Right atrium auricular region (tissue), 2 donors: ENCODE results near the gene SRSF1. TPM values are rescaled to one million over a fixed set of nuclear protein-coding genes. Genes with fewer than 3 reads are reported as not detected.

Source experiments
- DNase-seq: peaks from one replicate; pipeline ENCODE4 v3.0.0-alpha.2; 2019; ENCODE audit warnings: low spot score
- H3K27ac ChIP-seq, 2 donors: fragments of 200-600 bp; sonication (generic); 1 replicate in 1 of 2; 2 replicates in 1 of 2; pipeline ENCODE4 v1.5.1; 2016 to 2019
- H3K27me3 ChIP-seq, 2 donors: fragments of 200-600 bp; sonication (generic); one replicate each; pipeline versions ENCODE4 v1.5.1 to v1.6.0; 2017 to 2019
- H3K36me3 ChIP-seq: fragments of 200-600 bp; sonication (generic); one replicate; pipeline ENCODE4 v1.5.1; 2016
- H3K4me1 ChIP-seq, 2 donors: fragments of 200-600 bp; sonication (generic); one replicate each; pipeline versions ENCODE4 v1.5.1 to v1.6.0; 2017 to 2019
- H3K4me3 ChIP-seq, 2 donors: fragments of 200-600 bp; sonication (generic); 1 replicate in 1 of 2; 2 replicates in 1 of 2; pipeline ENCODE4 v1.5.1; 2017 to 2019; ENCODE audit warnings: mild to moderate bottlenecking in 1 of 2, moderate library complexity in 1 of 2
- H3K9me3 ChIP-seq, 2 donors: fragments of 200-600 bp; sonication (generic); one replicate each; pipeline ENCODE4 v1.5.1; 2019
- total RNA-seq, 2 donors: library from RNA; depleted of rRNA; stranded (reverse); fragments of >200 nt; gene quantifications; one replicate each; pipeline ENCODE4 v1.1.0, GENCODE V29; 2016
- TF ChIP-seq, protein P1 (sequence below), 2 donors: fragments of 200-600 bp; sonication (generic); IDR thresholded peaks; one replicate each; pipeline ENCODE4 v1.5.1; 2019; ENCODE audit warnings: antibody characterized with exemption in 2 of 2

The SRSF1 gene
- total RNA-seq, 2 donors from 2014 or later, result 70.6 to 101 TPM

DNA sequence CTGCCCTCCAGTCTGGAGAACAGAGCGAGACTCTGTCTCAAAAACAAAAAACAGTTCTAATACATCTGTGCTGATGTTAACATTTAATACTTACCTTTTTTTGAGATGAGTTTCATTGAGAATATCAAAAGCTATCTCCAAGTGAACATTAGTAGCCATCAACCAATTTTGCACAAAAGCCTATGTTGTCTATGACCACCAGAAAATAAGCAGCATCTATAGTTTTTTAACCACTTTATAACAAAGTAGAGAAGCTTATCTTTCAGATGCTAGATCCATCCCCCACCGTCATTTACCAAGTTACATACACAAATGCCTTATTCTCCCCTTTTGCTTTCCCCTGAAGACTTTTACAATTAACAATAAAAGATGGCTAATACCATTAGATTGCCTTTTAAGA is 4.1 kb downstream of the SRSF1 start:
- Histone ChIP-seq H3K4me3 (no peak overlapping the region), H3K9me3 (no peaks in the 10 kb centered on the region), H3K27me3 (no peaks in the 10 kb centered on the region), H3K4me1 (peaks cover 0 to 39% of the 10 kb centered on the region in 2 donors), H3K27ac (no peak overlapping the region), H3K36me3 (peaks cover 55% of the 10 kb centered on the region)
- no peak for DNase-seq
- TF ChIP-seq, protein P1, sequence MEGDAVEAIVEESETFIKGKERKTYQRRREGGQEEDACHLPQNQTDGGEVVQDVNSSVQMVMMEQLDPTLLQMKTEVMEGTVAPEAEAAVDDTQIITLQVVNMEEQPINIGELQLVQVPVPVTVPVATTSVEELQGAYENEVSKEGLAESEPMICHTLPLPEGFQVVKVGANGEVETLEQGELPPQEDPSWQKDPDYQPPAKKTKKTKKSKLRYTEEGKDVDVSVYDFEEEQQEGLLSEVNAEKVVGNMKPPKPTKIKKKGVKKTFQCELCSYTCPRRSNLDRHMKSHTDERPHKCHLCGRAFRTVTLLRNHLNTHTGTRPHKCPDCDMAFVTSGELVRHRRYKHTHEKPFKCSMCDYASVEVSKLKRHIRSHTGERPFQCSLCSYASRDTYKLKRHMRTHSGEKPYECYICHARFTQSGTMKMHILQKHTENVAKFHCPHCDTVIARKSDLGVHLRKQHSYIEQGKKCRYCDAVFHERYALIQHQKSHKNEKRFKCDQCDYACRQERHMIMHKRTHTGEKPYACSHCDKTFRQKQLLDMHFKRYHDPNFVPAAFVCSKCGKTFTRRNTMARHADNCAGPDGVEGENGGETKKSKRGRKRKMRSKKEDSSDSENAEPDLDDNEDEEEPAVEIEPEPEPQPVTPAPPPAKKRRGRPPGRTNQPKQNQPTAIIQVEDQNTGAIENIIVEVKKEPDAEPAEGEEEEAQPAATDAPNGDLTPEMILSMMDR (IDR thresholded peaks at IDR 0.05), result no peak

DNA sequence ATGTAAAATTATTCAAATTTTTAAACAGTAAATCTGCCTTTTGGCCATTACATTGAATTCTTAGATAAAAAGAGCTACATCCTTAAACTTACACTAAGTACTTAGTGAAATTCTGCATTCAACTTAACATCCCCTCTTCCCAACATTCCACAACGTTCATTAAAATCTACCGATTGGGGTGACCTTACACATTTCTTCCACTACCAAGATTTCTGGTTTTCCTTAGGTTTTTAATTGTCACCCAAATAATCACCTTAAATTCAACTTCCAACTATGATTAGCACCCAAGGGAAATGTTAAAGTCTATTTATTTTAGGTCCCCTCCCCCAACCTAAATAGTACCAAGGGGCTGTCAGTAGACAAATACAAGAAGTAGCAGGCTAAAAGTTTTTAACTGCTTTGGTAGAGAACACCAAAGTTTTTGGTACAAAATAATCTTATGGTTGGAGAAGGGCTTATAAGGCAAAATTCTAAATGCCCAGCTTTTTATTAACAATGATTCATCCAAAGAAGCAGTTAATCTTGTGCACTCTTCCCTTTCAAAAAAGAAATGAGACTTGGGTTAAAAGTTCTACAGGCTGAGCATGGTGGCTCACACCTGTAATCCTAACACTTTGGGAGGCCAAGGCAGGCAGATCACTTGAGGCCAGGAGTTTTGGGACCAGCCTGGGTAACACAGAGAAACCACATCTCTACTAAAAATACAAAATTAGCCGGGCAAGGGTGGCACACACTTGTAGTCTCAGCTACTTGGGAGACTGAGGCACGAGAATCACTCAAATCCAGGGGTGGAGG is 4.7 kb downstream of the SRSF1 start:
- H3K4me1 ChIP-seq, result peaks cover 0 to 36% of the 10 kb centered on the region in 2 donors
- DNase-seq, result no peak

DNA sequence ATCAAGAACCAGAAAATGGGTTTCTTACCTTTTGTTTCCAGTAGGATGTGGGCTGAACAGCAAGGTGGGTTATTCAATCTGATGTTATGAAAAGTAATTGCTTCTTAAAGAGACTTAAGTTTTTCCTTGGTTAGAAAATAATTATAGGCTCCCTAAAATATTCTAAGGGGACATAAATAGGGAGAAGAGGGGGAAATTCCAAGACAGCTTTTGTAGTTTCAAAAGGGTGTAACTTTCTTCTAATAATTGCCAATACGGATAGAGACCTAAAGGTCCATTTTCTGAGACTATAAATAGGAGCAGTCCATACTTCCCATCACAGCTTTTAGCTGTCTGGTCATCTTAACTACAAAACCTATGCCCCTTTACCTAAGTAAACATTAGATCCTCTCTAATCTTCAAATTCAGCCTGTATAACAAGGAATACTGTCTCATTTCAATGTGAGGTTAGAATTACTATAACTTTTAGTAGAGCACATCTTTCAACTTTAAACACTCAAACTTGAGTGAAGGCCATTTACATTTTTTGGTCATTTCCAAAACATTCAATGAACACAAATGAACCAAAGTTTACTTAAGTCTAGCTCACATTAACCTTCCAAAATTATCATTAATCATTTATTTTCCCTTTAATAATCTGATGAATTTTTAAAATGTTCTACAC is 5.5 kb downstream of the SRSF1 start:
- H3K4me1 ChIP-seq, result peaks cover 0 to 36% of the 10 kb centered on the region in 2 donors
- H3K27me3 ChIP-seq, result no peaks in the 10 kb centered on the region
- no peak overlapping the region for H3K27ac ChIP-seq
- TF ChIP-seq, protein P1 (IDR thresholded peaks at IDR 0.05), result no peak
- peaks cover 61% of the 10 kb centered on the region for H3K36me3 ChIP-seq
- no peak for DNase-seq
- H3K9me3 ChIP-seq, result no peaks in the 10 kb centered on the region
- H3K4me3 ChIP-seq, result no peak overlapping the region

More for the DNA sequence above, 4.7 kb downstream of the SRSF1 start:
- TF ChIP-seq, protein P1 (IDR thresholded peaks at IDR 0.05), result no peak
- no peaks in the 10 kb centered on the region for H3K9me3 ChIP-seq
- H3K4me3 ChIP-seq, result no peak overlapping the region
- peaks cover 59% of the 10 kb centered on the region for H3K36me3 ChIP-seq
- no peaks in the 10 kb centered on the region for H3K27me3 ChIP-seq
- H3K27ac ChIP-seq, result no peak overlapping the region

DNA sequence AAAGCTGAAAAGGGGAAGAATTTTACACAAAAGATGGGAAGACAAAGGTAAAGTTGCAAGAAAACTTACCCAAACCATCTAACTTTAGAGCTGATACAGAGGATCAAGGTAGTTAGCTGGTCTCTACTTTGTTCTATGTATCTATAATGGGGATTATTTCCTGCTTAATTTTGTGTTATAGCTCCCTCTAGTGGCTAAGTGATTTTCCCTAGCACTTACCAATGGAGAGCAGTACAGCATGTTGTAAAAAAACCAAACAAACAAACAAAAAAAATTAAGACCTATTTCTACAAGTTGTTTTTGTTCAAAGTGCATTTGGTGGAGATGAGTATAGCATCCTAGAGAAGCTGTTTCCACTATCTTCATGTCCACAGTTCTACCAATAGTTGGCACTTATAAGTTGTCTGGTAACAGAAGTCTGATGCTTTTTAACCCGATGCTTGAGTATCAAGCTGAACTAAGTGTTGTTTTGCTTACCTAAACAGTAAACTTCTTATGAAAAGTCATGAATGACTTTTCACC is 7.5 kb downstream of the SRSF1 start:
- Histone ChIP-seq H3K27ac (peak overlapping the region in 1 of 2 donors; percentile 6), H3K36me3 (peaks cover 45% of the 10 kb centered on the region), H3K9me3 (no peaks in the 10 kb centered on the region), H3K4me3 (no peak overlapping the region), H3K27me3 (no peaks in the 10 kb centered on the region), H3K4me1 (peaks cover 0 to 30% of the 10 kb centered on the region in 2 donors)
- no peak for DNase-seq
- TF ChIP-seq, protein P1 (IDR thresholded peaks at IDR 0.05), result peak; percentile 74 to 89

DNA sequence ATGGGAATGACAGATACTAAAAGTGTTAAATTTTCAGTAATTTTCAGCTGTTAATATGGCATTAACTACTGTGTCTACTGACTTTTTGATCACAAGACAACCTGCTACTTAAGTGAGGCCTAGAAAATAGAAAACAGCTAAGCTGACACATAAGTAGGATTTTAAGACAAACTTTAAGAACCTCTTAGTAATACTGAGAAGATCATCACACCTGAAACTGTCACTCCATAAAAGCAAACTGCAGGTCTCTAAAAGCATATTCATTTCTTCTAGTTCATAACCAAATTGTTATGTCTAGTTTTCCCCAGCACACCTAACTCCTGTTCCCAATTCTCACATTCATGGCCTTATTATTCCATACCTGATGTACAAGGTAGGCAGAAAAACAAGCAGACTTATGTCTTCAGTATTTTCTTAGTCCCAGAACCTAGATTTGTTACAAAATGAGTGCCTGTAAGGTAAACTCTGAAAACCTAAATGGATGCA is 8.0 kb downstream of the SRSF1 start:
- Histone ChIP-seq H3K4me1 (peaks cover 0 to 27% of the 10 kb centered on the region in 2 donors), H3K27ac (peak overlapping the region in 1 of 2 donors; percentile 6), H3K36me3 (peaks cover 40% of the 10 kb centered on the region), H3K4me3 (no peak overlapping the region), H3K27me3 (no peaks in the 10 kb centered on the region), H3K9me3 (no peaks in the 10 kb centered on the region)
- TF ChIP-seq, protein P1 (IDR thresholded peaks at IDR 0.05), result no peak
- no peak for DNase-seq
